AG04450 (cell line): ENCODE results near the gene TRPC1. TPM values are rescaled to one million over a fixed set of nuclear protein-coding genes. Genes with fewer than 3 reads are reported as not detected.
A peak's percentile ranks its signal among the peaks of the same experiment; 100 is the strongest.

Source experiments
- CTCF ChIA-PET: fragments of 300-600, 350-600 bp; formaldehyde crosslinking; extraction: SDS; loops from one replicate; lab custom pipeline; 2022; ENCODE audit warnings: antibody characterized with exemption, inconsistent platforms; lab: Charles Lee
- POLR2A ChIA-PET: fragments of 350-600 bp; formaldehyde crosslinking; extraction: SDS; loops from one replicate; lab custom pipeline; 2021; ENCODE audit warnings: antibody characterized with exemption, inconsistent platforms; lab: Yijun Ruan, JAX
- DNase-seq: peaks from one replicate; pipeline ENCODE4 v3.0.0-alpha.2; 2011; ENCODE audit warnings: low read depth, low spot score
- H3K27ac ChIP-seq: one replicate; pipeline ENCODE4 v1.5.1; 2012; ENCODE audit warnings: low read depth, low read length, control low read depth
- H3K27me3 ChIP-seq: one replicate; pipeline ENCODE4 v1.6.0; 2012; ENCODE audit warnings: low read length; ENCODE audit not compliant: control insufficient read depth, insufficient read depth
- H3K4me3 ChIP-seq: 2 replicates; pipeline ENCODE4 v1.5.1; 2011; ENCODE audit warnings: mild to moderate bottlenecking, low read depth, low read length, control low read depth
- H3K9me3 ChIP-seq: 2 replicates; pipeline ENCODE4 v1.5.1; 2012; ENCODE audit warnings: low read length; ENCODE audit not compliant: control insufficient read depth, insufficient read depth
- polyA minus RNA-seq: library from RNA; depleted of rRNA, polyadenylated mRNA; stranded (reverse); fragments of >200 nt; gene quantifications from 2 replicates; pipeline ENCODE4 v1.2.3, GENCODE V29; 2011; rRNA and poly(A)+ RNA removed
- polyA plus RNA-seq: library from polyadenylated mRNA; depleted of rRNA; stranded (reverse); fragments of >200 nt; gene quantifications from 2 replicates; pipeline ENCODE4 v1.2.3, GENCODE V29; 2011; rRNA removed
- TF ChIP-seq, protein P1 (sequence below): IDR thresholded peaks from 2 replicates; pipeline ENCODE4 v1.5.1; 2011; ENCODE audit warnings: low read depth, low read length, control low read depth, inconsistent platforms

TRPC1 gene
- 8.6 and 9.9 TPM in 2 replicates for polyA plus RNA-seq
- polyA minus RNA-seq, result 18.3 and 23.6 TPM in 2 replicates

DNA sequence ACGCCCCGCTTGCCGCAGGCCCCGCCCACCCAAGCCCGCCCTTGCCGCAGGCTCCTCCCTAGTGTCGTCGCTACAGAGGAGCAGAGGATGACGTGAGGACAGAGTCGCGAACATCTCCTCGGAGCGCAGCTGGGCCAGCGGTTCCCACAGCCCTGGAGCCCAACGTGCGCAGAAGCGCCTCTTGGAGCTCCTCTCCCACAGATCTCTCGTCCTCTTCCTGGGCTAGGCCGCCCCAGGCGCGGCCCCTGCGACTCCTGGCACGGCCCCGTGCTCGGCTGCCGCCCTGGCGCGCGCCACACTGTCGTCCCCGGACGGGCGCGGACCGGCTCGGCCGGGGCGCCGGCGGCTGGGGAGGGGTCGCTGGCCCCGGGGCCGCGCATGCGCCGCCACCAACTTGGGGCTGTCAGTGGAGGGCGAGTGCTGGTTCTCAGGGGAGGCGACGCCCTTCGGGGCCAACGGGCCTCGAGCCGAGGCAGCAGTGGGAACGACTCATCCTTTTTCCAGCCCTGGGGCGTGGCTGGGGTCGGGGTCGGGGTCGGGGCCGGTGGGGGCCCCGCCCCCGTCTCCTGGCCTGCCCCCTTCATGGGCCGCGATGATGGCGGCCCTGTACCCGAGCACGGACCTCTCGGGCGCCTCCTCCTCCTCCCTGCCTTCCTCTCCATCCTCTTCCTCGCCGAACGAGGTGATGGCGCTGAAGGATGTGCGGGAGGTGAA lies at the start of gene TRPC1:
TRPC1 (plus strand) TSS at position 67 of the 714 bp plus-strand sequence; CDS start at position 593, 526 bp downstream.
- ChIA-PET CTCF (interaction anchor here (0.8 to 1.4 kb wide), 3 partner anchors 10 to 137 kb away, joined by 3 to 5 read pairs (median 4); no protein-coding TSS in a partner anchor), POLR2A (no interaction called here)

DNA sequence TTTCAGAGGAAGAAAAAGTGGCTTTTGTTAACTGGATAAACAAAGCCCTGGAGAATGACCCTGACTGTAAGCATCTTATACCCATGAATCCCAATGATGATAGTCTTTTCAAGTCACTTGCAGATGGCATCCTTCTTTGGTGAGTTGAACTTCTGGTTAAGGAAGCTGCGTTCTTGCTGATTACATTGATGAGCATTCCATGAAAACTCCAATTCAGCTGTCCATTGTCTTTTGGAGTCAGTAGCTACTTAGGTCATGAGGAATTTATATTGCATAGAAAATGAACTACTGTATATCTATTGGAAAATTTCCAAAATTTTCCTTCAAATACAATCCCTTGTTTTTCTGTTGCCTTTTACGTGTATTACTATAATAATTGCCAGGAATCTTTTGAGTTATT lies 47.7 kb upstream of the TRPC1 start:
- TF ChIP-seq, protein P1, sequence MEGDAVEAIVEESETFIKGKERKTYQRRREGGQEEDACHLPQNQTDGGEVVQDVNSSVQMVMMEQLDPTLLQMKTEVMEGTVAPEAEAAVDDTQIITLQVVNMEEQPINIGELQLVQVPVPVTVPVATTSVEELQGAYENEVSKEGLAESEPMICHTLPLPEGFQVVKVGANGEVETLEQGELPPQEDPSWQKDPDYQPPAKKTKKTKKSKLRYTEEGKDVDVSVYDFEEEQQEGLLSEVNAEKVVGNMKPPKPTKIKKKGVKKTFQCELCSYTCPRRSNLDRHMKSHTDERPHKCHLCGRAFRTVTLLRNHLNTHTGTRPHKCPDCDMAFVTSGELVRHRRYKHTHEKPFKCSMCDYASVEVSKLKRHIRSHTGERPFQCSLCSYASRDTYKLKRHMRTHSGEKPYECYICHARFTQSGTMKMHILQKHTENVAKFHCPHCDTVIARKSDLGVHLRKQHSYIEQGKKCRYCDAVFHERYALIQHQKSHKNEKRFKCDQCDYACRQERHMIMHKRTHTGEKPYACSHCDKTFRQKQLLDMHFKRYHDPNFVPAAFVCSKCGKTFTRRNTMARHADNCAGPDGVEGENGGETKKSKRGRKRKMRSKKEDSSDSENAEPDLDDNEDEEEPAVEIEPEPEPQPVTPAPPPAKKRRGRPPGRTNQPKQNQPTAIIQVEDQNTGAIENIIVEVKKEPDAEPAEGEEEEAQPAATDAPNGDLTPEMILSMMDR, result no peak
- no peaks in the 10 kb centered on the region for H3K27me3 ChIP-seq
- DNase-seq, result no peak
- ChIA-PET POLR2A (no interaction called here), CTCF (no interaction called here)
- no peak overlapping the region for H3K27ac ChIP-seq
- no peaks in the 10 kb centered on the region for H3K9me3 ChIP-seq
- H3K4me3 ChIP-seq, result no peak overlapping the region

More for the DNA sequence above, at the start of gene TRPC1:
- H3K4me3 ChIP-seq, result peak within 1 kb of the TSS; percentile 90
- TF ChIP-seq, protein P1, result no peak
- DNase-seq, result peak; percentile 20
- H3K9me3 ChIP-seq, result no peaks in the 10 kb centered on the region; the same call in 1 of the 2 replicates
- no peaks in the 10 kb centered on the region for H3K27me3 ChIP-seq
- peak within 1 kb of the TSS; percentile 42 for H3K27ac ChIP-seq

DNA sequence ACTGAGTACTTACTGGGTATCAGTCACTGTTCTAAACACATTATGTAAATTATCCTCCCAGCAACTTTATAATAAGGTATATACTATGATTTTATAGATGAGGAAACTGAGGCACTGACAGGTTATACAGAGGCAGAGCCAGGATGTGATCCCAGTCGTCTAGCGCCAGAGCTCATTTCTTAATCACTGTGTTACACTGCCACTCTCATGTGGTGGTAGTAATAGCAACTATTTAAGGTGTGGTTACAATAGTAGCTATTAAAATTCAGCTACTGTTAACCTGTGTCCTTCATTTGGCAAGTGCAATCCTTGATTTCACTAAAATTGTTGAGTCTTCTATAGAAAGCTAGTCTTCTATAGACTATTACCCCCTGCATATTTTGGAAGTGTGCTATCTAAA lies 43.1 kb upstream of the TRPC1 start:
- Histone ChIP-seq H3K4me3 (no peak overlapping the region), H3K27ac (no peak overlapping the region), H3K9me3 (no peaks in the 10 kb centered on the region), H3K27me3 (no peaks in the 10 kb centered on the region)
- CTCF ChIA-PET, result interaction anchor here (1.3 kb wide), 1 partner anchor 94 kb away, joined by 3 read pairs; no protein-coding TSS in a partner anchor
- POLR2A ChIA-PET, result no interaction called here
- DNase-seq, result no peak
- TF ChIP-seq, protein P1, result no peak

DNA sequence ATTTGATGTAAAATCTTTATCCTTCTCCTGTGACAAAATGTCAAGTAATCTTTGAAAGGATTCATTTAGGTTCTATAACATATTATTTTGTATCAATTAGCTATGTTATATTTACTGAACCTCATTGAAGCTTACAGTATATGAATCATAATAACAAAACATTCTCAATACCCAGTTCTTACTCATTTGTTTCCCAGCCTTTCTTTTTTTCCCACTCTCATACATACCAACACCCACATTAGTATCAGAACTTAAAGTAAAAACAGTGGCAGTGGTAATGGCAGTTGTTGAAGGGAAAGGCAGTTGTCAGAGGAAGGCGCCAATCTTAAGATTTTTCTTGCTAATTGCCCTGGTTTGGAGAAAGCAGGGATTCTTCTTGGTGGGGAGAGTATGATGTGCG lies 33.2 kb upstream of the TRPC1 start:
- POLR2A ChIA-PET, result no interaction called here
- no peak overlapping the region for H3K27ac ChIP-seq
- CTCF ChIA-PET, result no interaction called here
- no peaks in the 10 kb centered on the region for H3K27me3 ChIP-seq
- H3K4me3 ChIP-seq, result no peak overlapping the region
- no peak for DNase-seq
- no peaks in the 10 kb centered on the region for H3K9me3 ChIP-seq
- TF ChIP-seq, protein P1, result no peak

DNA sequence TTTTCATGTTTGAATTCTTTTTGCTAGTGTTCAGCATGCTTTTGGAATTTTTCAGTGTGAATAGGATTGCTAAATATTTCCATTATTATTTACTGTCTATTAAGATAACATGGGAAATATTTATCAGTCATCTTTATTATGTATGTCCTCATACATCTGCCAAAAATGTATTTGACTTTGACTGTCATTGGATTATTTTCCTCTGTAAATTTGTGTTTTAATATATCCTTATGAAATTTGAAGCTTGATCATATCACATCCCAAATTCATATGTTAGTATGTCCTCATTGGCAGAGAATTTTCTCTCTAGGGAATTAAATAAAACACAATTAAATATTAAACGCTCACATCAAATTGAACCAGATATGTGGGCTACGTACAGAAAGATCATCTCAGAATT lies 32.3 kb upstream of the TRPC1 start:
- no peak overlapping the region for H3K4me3 ChIP-seq
- H3K27me3 ChIP-seq, result no peaks in the 10 kb centered on the region
- H3K9me3 ChIP-seq, result no peaks in the 10 kb centered on the region
- ChIA-PET POLR2A (no interaction called here), CTCF (no interaction called here)
- no peak for DNase-seq
- no peak overlapping the region for H3K27ac ChIP-seq
- TF ChIP-seq, protein P1, result no peak
